GM23338 (cell line): ENCODE measurements around the gene AURKAIP1. TPM values are rescaled to one million over a fixed set of nuclear protein-coding genes. Genes with fewer than 3 reads are reported as not detected.

ENCODE experiments used
- ATAC-seq: fragments of 200-7000 bp; cut with Tn5 transposase; 3 replicates; pipeline ENCODE4 v1.9.1; 2020
- DNase-seq: peaks from one replicate; pipeline ENCODE4 v3.0.0-alpha.2; 2015; ENCODE audit warnings: low spot score
- H2AFZ ChIP-seq: fragments of 200-600 bp; sonication (generic); 2 replicates; pipeline ENCODE4 v1.8.0; 2016; ENCODE audit warnings: antibody characterized with exemption, mild to moderate bottlenecking, moderate library complexity
- H3F3A ChIP-seq: fragments of 200-600 bp; sonication (generic); replicated peaks from 2 replicates; pipeline ENCODE4 v1.8.0; 2017; ENCODE audit warnings: antibody characterized with exemption, mixed run types, low read depth
- H3K27ac ChIP-seq: fragments of 200-600 bp; sonication (generic); 2 replicates; pipeline ENCODE4 v1.6.1; 2016; ENCODE audit warnings: low read depth
- H3K27me3 ChIP-seq: fragments of 200-600 bp; sonication (generic); 2 replicates; pipeline ENCODE4 v1.8.0; 2016; ENCODE audit warnings: mild to moderate bottlenecking, mixed run types, moderate library complexity; ENCODE audit not compliant: insufficient read depth
- H3K36me3 ChIP-seq: fragments of 200-600 bp; sonication (generic); 2 replicates; pipeline ENCODE4 v1.8.0; 2016; ENCODE audit warnings: mild to moderate bottlenecking; ENCODE audit not compliant: insufficient read depth
- H3K4me1 ChIP-seq: fragments of 200-600 bp; sonication (generic); 2 replicates; pipeline ENCODE4 v1.8.0; 2016; ENCODE audit warnings: mild to moderate bottlenecking, moderate library complexity; ENCODE audit not compliant: insufficient read depth
- H3K4me2 ChIP-seq: fragments of 200-600 bp; sonication (generic); 2 replicates; pipeline ENCODE4 v1.7.1; 2017; ENCODE audit warnings: mixed run types
- H3K4me3 ChIP-seq: fragments of 200-600 bp; sonication (generic); 2 replicates; pipeline ENCODE4 v1.6.1; 2016; ENCODE audit warnings: mixed run types
- H3K79me2 ChIP-seq: fragments of 200-600 bp; sonication (generic); replicated peaks from 2 replicates; pipeline ENCODE4 v1.8.0; 2017; ENCODE audit warnings: mild to moderate bottlenecking; ENCODE audit not compliant: insufficient read depth
- H3K9me2 ChIP-seq: fragments of 200-600 bp; sonication (generic); 2 replicates; pipeline ENCODE4 v1.8.0; 2017; ENCODE audit not compliant: insufficient read depth
- H4K20me1 ChIP-seq: fragments of 200-600 bp; sonication (generic); replicated peaks from 2 replicates; pipeline ENCODE4 v1.8.0; 2017; ENCODE audit warnings: mild to moderate bottlenecking; ENCODE audit not compliant: insufficient read depth
- H3K27ac Mint-ChIP-seq: 2 replicates; pipeline ENCODE4 v1.8.0; 2020; ENCODE audit warnings: inconsistent platforms, mild to moderate bottlenecking, moderate library complexity, mixed read lengths
- H3K27me3 Mint-ChIP-seq: 3 replicates; pipeline ENCODE4 v1.8.0; 2022; ENCODE audit warnings: low read depth, mild to moderate bottlenecking, moderate library complexity, mixed read lengths, inconsistent platforms; ENCODE audit not compliant: insufficient read depth, poor library complexity
- H3K36me3 Mint-ChIP-seq: 3 replicates; pipeline ENCODE4 v1.8.0; 2021; ENCODE audit warnings: low read depth, mild to moderate bottlenecking, inconsistent platforms, moderate library complexity, mixed read lengths
- H3K4me1 Mint-ChIP-seq: 3 replicates; pipeline ENCODE4 v1.8.0; 2020; ENCODE audit warnings: mild to moderate bottlenecking, inconsistent platforms, mixed read lengths
- H3K4me3 Mint-ChIP-seq: 3 replicates; pipeline ENCODE4 v1.8.0; 2021; ENCODE audit warnings: moderate library complexity, mild to moderate bottlenecking, inconsistent platforms, mixed read lengths
- H3K9me3 Mint-ChIP-seq: 3 replicates; pipeline ENCODE4 v1.8.0; 2020; ENCODE audit warnings: moderate library complexity, mild to moderate bottlenecking, inconsistent platforms, mixed read lengths
- CREB1 ChIP-seq: fragments of 250-450 bp; sonication (Bioruptor Pico); IDR thresholded peaks from 2 replicates; pipeline ENCODE4 v1.5.0; 2020; ENCODE audit warnings: low read depth, mild to moderate bottlenecking, moderate library complexity
- CTCF ChIP-seq, 2 experiments: fragments of 200-600 bp in 1 of 2; sonication (generic) in 1 of 2; conservative IDR thresholded peaks; 2 replicates each; pipeline versions ENCODE4 v1.5.1 to v1.6.1; 2016 to 2017; ENCODE audit warnings: antibody characterized with exemption in 2 of 2, low read depth in 2 of 2, mild to moderate bottlenecking in 2 of 2, moderate library complexity in 1 of 2
- EZH2phosphoT487 ChIP-seq: fragments of 200-600 bp; sonication (generic); IDR thresholded peaks from one replicate; pipeline ENCODE4 v1.8.1; 2018; ENCODE audit warnings: antibody characterized with exemption; ENCODE audit not compliant: unreplicated experiment
- JUNB ChIP-seq: IDR thresholded peaks from one replicate; pipeline ENCODE4 v1.6.1; 2016; ENCODE audit warnings: antibody characterized with exemption; ENCODE audit not compliant: unreplicated experiment
- NANOG ChIP-seq: IDR thresholded peaks from 2 replicates; pipeline ENCODE4 v1.6.1; 2016; ENCODE audit warnings: antibody characterized with exemption, borderline replicate concordance
- STAT1 ChIP-seq: IDR thresholded peaks from one replicate; pipeline ENCODE4 v1.6.1; 2016; ENCODE audit warnings: antibody characterized with exemption; ENCODE audit not compliant: unreplicated experiment
- ZNF114 ChIP-seq: fragments of 250-450 bp; sonication (Bioruptor Pico); IDR thresholded peaks from 2 replicates; pipeline ENCODE4 v1.5.0; 2020; ENCODE audit warnings: mild to moderate bottlenecking, moderate library complexity
- polyA plus RNA-seq: library from polyadenylated mRNA; unstranded; fragments of >200 nt; fragmentation: Nextera tagmentation; extraction: Ambion mirVana; gene quantifications from 2 replicates; pipeline ENCODE4 v1.2.1, GENCODE V29; 2016
- total RNA-seq: library from RNA; depleted of rRNA; stranded (reverse); fragments of >200 nt; shearing (Covaris generic); gene quantifications from 2 replicates; pipeline ENCODE4 v1.2.3, GENCODE V29; 2014
- TF ChIP-seq, protein P1 (sequence below): fragments of 250-450 bp; sonication (Bioruptor Pico); IDR thresholded peaks from 2 replicates; pipeline ENCODE4 v1.5.0; 2020; ENCODE audit warnings: mild to moderate bottlenecking, moderate library complexity
- TF ChIP-seq, protein P2 (sequence below): IDR thresholded peaks from 2 replicates; pipeline ENCODE4 v1.6.1; 2016; ENCODE audit warnings: antibody characterized with exemption
- TF ChIP-seq, protein P3 (sequence below): IDR thresholded peaks from one replicate; pipeline ENCODE4 v1.6.1; 2018; ENCODE audit warnings: antibody characterized with exemption; ENCODE audit not compliant: unreplicated experiment

AURKAIP1 gene
- total and polyA plus RNA-seq, 2 experiments from 2014 or later, result 167 to 355 TPM

DNA sequence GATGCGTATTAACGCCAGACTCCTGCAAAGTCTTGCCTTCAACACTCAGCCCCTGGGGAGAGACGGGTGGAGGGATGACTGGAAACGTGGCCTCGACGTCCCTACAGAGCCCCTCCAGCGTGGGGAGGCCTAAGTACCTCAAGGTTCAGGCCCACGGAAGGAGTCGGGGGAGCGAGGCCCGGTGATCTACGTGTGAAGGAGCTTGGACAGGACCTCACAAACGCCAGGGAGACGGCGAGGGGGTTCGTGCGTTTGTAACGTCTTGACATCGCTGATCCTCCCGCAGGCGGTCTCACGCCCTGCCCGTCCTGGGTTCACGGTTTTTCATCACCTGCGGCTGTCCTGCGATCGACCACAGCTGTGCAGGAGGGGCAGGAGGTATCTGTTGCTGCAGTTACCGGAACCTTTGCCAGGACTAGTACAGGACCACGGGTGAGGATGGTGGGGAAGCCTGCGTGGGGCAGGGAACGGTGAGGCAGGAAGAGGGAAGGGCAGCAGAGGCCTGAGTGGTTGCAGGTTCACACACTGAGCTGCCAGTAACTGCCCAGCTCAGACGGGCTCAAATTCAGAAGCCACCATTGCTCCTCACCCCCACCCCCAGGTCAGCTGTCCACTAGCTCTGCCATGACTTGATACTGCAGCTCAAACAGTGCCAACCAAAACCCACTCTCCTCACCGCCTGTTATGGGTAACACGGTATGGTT, 25.0 kb upstream of the AURKAIP1 start (continued):
- TF ChIP-seq, protein P1, sequence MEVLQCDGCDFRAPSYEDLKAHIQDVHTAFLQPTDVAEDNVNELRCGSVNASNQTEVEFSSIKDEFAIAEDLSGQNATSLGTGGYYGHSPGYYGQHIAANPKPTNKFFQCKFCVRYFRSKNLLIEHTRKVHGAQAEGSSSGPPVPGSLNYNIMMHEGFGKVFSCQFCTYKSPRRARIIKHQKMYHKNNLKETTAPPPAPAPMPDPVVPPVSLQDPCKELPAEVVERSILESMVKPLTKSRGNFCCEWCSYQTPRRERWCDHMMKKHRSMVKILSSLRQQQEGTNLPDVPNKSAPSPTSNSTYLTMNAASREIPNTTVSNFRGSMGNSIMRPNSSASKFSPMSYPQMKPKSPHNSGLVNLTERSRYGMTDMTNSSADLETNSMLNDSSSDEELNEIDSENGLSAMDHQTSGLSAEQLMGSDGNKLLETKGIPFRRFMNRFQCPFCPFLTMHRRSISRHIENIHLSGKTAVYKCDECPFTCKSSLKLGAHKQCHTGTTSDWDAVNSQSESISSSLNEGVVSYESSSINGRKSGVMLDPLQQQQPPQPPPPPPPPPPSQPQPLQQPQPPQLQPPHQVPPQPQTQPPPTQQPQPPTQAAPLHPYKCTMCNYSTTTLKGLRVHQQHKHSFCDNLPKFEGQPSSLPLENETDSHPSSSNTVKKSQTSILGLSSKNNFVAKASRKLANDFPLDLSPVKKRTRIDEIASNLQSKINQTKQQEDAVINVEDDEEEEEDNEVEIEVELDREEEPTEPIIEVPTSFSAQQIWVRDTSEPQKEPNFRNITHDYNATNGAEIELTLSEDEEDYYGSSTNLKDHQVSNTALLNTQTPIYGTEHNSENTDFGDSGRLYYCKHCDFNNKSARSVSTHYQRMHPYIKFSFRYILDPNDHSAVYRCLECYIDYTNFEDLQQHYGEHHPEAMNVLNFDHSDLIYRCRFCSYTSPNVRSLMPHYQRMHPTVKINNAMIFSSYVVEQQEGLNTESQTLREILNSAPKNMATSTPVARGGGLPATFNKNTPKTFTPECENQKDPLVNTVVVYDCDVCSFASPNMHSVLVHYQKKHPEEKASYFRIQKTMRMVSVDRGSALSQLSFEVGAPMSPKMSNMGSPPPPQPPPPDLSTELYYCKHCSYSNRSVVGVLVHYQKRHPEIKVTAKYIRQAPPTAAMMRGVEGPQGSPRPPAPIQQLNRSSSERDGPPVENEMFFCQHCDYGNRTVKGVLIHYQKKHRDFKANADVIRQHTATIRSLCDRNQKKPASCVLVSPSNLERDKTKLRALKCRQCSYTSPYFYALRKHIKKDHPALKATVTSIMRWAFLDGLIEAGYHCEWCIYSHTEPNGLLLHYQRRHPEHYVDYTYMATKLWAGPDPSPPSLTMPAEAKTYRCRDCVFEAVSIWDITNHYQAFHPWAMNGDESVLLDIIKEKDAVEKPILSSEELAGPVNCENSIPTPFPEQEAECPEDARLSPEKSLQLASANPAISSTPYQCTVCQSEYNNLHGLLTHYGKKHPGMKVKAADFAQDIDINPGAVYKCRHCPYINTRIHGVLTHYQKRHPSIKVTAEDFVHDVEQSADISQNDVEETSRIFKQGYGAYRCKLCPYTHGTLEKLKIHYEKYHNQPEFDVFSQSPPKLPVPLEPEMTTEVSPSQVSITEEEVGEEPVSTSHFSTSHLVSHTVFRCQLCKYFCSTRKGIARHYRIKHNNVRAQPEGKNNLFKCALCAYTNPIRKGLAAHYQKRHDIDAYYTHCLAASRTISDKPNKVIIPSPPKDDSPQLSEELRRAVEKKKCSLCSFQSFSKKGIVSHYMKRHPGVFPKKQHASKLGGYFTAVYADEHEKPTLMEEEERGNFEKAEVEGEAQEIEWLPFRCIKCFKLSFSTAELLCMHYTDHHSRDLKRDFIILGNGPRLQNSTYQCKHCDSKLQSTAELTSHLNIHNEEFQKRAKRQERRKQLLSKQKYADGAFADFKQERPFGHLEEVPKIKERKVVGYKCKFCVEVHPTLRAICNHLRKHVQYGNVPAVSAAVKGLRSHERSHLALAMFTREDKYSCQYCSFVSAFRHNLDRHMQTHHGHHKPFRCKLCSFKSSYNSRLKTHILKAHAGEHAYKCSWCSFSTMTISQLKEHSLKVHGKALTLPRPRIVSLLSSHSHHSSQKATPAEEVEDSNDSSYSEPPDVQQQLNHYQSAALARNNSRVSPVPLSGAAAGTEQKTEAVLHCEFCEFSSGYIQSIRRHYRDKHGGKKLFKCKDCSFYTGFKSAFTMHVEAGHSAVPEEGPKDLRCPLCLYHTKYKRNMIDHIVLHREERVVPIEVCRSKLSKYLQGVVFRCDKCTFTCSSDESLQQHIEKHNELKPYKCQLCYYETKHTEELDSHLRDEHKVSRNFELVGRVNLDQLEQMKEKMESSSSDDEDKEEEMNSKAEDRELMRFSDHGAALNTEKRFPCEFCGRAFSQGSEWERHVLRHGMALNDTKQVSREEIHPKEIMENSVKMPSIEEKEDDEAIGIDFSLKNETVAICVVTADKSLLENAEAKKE (CRISPR knock-in tag), result no peak
- TF ChIP-seq STAT1, result no peak
- no peak for TF ChIP-seq EZH2phosphoT487

GRCh38 chr1:1399187-1399871, 24.3 kb upstream of the AURKAIP1 start, which contains the start of gene CCNL2:
Gene CCNL2 (minus strand): TSS chr1:1399335. CDS start chr1:1399306, 29 bp downstream.
- peaks cover 80% of the 10 kb centered on the region for H3K36me3 Mint-ChIP-seq
- H3K79me2 ChIP-seq, result peaks cover 57% of the 10 kb centered on the region
- TF ChIP-seq ZNF114 (CRISPR knock-in tag), result no peak
- TF ChIP-seq STAT1, result no peak
- peak; percentile 7 to 27; a peak in 1 of 4 replicates for TF ChIP-seq CTCF (conservative IDR thresholded peaks at IDR 0.05; ENCODE audit: low read depth in 2 of 2)
- TF ChIP-seq, protein P2, sequence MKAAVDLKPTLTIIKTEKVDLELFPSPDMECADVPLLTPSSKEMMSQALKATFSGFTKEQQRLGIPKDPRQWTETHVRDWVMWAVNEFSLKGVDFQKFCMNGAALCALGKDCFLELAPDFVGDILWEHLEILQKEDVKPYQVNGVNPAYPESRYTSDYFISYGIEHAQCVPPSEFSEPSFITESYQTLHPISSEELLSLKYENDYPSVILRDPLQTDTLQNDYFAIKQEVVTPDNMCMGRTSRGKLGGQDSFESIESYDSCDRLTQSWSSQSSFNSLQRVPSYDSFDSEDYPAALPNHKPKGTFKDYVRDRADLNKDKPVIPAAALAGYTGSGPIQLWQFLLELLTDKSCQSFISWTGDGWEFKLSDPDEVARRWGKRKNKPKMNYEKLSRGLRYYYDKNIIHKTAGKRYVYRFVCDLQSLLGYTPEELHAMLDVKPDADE, result peak; percentile 56; the same call in 1 of the 2 replicates
- no peak for TF ChIP-seq NANOG
- TF ChIP-seq, protein P3, sequence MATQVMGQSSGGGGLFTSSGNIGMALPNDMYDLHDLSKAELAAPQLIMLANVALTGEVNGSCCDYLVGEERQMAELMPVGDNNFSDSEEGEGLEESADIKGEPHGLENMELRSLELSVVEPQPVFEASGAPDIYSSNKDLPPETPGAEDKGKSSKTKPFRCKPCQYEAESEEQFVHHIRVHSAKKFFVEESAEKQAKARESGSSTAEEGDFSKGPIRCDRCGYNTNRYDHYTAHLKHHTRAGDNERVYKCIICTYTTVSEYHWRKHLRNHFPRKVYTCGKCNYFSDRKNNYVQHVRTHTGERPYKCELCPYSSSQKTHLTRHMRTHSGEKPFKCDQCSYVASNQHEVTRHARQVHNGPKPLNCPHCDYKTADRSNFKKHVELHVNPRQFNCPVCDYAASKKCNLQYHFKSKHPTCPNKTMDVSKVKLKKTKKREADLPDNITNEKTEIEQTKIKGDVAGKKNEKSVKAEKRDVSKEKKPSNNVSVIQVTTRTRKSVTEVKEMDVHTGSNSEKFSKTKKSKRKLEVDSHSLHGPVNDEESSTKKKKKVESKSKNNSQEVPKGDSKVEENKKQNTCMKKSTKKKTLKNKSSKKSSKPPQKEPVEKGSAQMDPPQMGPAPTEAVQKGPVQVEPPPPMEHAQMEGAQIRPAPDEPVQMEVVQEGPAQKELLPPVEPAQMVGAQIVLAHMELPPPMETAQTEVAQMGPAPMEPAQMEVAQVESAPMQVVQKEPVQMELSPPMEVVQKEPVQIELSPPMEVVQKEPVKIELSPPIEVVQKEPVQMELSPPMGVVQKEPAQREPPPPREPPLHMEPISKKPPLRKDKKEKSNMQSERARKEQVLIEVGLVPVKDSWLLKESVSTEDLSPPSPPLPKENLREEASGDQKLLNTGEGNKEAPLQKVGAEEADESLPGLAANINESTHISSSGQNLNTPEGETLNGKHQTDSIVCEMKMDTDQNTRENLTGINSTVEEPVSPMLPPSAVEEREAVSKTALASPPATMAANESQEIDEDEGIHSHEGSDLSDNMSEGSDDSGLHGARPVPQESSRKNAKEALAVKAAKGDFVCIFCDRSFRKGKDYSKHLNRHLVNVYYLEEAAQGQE, result no peak
- TF ChIP-seq CREB1 (CRISPR knock-in tag), result peak; percentile 93
- no peak for TF ChIP-seq EZH2phosphoT487
- no peak for TF ChIP-seq JUNB

More at GRCh38 chr1:1399187-1399871, 24.3 kb upstream of the AURKAIP1 start, which contains the start of gene CCNL2:
- Mint-ChIP-seq H3K4me1 (peaks cover 32% of the 10 kb centered on the region), H3K27ac (peak within 1 kb of the TSS; percentile 85), H3K9me3 (no peaks in the 10 kb centered on the region; the same call in 2 of the 3 replicates), H3K4me3 (peak within 1 kb of the TSS; percentile 96), H3K27me3 (peaks cover 25% of the 10 kb centered on the region)
- H4K20me1 ChIP-seq, result peaks cover 39% of the 10 kb centered on the region
- H3K27ac ChIP-seq, result peak within 1 kb of the TSS; percentile 87; the same call in 1 of the 2 replicates
- H2AFZ ChIP-seq, result no peak within 1 kb of the TSS
- H3K27me3 ChIP-seq, result no peaks in the 10 kb centered on the region
- peaks cover 60% of the 10 kb centered on the region for H3F3A ChIP-seq
- peaks cover 53% of the 10 kb centered on the region for H3K36me3 ChIP-seq
- no peaks in the 10 kb centered on the region for H3K9me2 ChIP-seq
- peak within 1 kb of the TSS; percentile 97 for H3K4me3 ChIP-seq
- peak within 1 kb of the TSS; percentile 96 for H3K4me2 ChIP-seq
- H3K4me1 ChIP-seq, result peaks cover 14% of the 10 kb centered on the region; the same call in 1 of the 2 replicates
- ATAC-seq (peak; percentile 94), DNase-seq (peak; percentile 99)
